Measurements from ENCODE around the gene FASTKD3. TPM values are rescaled to one million over a fixed set of nuclear protein-coding genes. Genes with fewer than 3 reads are reported as not detected.
A peak's percentile ranks its signal among the peaks of the same experiment; 100 is the strongest.

FASTKD3 gene
- total RNA-seq, 1 donor from 2014 or later: 16.0 TPM

DNA sequence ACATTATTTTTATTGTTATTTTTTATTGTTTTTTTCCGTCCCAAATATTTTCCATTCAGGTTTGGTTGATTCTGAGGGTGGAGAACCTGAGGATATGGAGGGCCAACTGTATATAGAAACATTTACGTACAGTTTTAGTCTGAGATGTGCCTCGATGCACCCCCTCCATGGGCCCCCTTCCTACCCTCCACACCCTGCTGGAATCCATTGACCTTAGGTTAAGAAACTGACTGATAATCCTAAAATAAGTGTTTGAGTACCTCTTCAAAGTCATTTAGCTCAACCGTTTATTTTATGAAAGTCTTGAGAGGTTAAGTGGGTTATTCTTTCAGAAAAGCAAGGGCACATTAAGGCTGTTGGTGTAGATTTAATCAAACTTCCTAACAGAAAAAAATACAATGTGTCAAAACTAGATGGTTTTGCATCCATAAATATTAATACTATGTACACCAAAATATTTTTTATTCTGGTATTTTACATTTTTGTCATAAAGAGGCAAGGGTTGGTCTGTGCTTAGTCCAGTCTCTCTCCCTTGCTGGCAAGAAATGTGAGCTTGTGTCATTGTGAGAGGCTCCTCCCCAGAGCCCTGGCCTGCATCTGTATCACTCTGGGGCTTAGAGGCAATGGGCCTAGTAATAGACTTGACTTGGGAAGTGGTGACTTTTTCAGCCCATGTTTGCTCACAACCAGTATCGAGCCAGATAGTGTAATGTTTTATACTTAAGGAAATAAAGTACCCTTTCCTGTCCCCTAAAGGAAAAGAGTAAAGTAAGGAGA, 15.8 kb upstream of the FASTKD3 start:
- DNase-seq: no peak
- ATAC-seq (ENCODE audit: low read depth): no peak
- H3K4me1 Mint-ChIP-seq: peaks cover 3% of the 10 kb centered on the region
- H3K27me3 Mint-ChIP-seq: no peaks in the 10 kb centered on the region
- TF ChIP-seq CTCF (IDR thresholded peaks at IDR 0.05): no peak
- no peak overlapping the region for H3K27ac Mint-ChIP-seq
- POLR2A ChIA-PET: interaction anchor here (1.4 kb wide), 1 partner anchor 15 kb away, joined by 3 read pairs; the partner anchor contains the start of gene MTRR
- no peak overlapping the region for H3K4me3 Mint-ChIP-seq
- peaks cover 84% of the 10 kb centered on the region for H3K36me3 Mint-ChIP-seq (ENCODE audit: low read depth)
- intact Hi-C loops (cut with micrococcal nuclease): no loop called here
- CTCF ChIA-PET: no interaction called here
- no peaks in the 10 kb centered on the region for H3K9me3 Mint-ChIP-seq

GRCh38 chr5:7882926-7883325, 14.1 kb upstream of the FASTKD3 start:
- TF ChIP-seq CTCF (IDR thresholded peaks at IDR 0.05): no peak

GRCh38 chr5:7881816-7882215, 13.0 kb upstream of the FASTKD3 start:
- Mint-ChIP-seq H3K4me1 (peaks cover 5% of the 10 kb centered on the region), H3K27ac (no peak overlapping the region), H3K4me3 (no peak overlapping the region), H3K36me3 (ENCODE audit: low read depth) (peaks cover 84% of the 10 kb centered on the region), H3K27me3 (no peaks in the 10 kb centered on the region), H3K9me3 (no peaks in the 10 kb centered on the region)
- TF ChIP-seq CTCF (IDR thresholded peaks at IDR 0.05): no peak
- ChIA-PET POLR2A (no interaction called here), CTCF (no interaction called here)
- no peak for DNase-seq
- intact Hi-C loops (cut with micrococcal nuclease): no loop called here
- no peak for ATAC-seq (ENCODE audit: low read depth)

More at GRCh38 chr5:7882926-7883325, 14.1 kb upstream of the FASTKD3 start:
- H3K27me3 Mint-ChIP-seq: no peaks in the 10 kb centered on the region
- peaks cover 83% of the 10 kb centered on the region for H3K36me3 Mint-ChIP-seq (ENCODE audit: low read depth)
- ATAC-seq (ENCODE audit: low read depth): no peak
- no peaks in the 10 kb centered on the region for H3K9me3 Mint-ChIP-seq
- H3K4me3 Mint-ChIP-seq: no peak overlapping the region
- intact Hi-C loops (cut with micrococcal nuclease): no loop called here
- no peak for DNase-seq
- no peak overlapping the region for H3K27ac Mint-ChIP-seq
- ChIA-PET POLR2A (interaction anchor here (0.5 kb wide), 1 partner anchor 15 kb away, joined by 6 read pairs; no protein-coding TSS in a partner anchor), CTCF (no interaction called here)
- H3K4me1 Mint-ChIP-seq: peaks cover 7% of the 10 kb centered on the region

GRCh38 chr5:7881091-7881490, 12.3 kb upstream of the FASTKD3 start:
- POLR2A ChIA-PET: no interaction called here
- intact Hi-C loops (cut with micrococcal nuclease): no loop called here
- no peak for DNase-seq
- no peak for TF ChIP-seq CTCF (IDR thresholded peaks at IDR 0.05)
- Mint-ChIP-seq H3K27ac (peak overlapping the region; percentile 1), H3K36me3 (ENCODE audit: low read depth) (peaks cover 85% of the 10 kb centered on the region), H3K4me1 (peaks cover 5% of the 10 kb centered on the region), H3K9me3 (no peaks in the 10 kb centered on the region), H3K4me3 (no peak overlapping the region), H3K27me3 (no peaks in the 10 kb centered on the region)
- no peak for ATAC-seq (ENCODE audit: low read depth)
- CTCF ChIA-PET: no interaction called here

- ChIA-PET POLR2A (interaction anchor here (0.7 to 1.0 kb wide), 2 partner anchors 9 to 10 kb away, joined by 3 to 5 read pairs; partner anchors contain the start of genes FASTKD3 and MTRR), CTCF (no interaction called here)
- Mint-ChIP-seq H3K4me1 (peaks cover 11% of the 10 kb centered on the region), H3K27ac (no peak overlapping the region), H3K36me3 (ENCODE audit: low read depth) (peaks cover 85% of the 10 kb centered on the region), H3K4me3 (no peak overlapping the region), H3K27me3 (no peaks in the 10 kb centered on the region), H3K9me3 (no peaks in the 10 kb centered on the region)
- TF ChIP-seq CTCF (IDR thresholded peaks at IDR 0.05): no peak
- ATAC-seq (ENCODE audit: low read depth) (no peak), DNase-seq (no peak)
- intact Hi-C loops (cut with micrococcal nuclease): no loop called here
Observed at GRCh38 chr5:7878381-7878873, 9.6 kb upstream of the FASTKD3 start.
